Prostate gland (tissue), 2 donors: ENCODE measurements around the gene ANXA4. TPM values are rescaled to one million over a fixed set of nuclear protein-coding genes. Genes with fewer than 3 reads are reported as not detected.
"Not testable (repeated sequence)": the region's sequence is repeated elsewhere in the genome, so short reads cannot be mapped to it uniquely, and the experiment has no call there.

Source experiments
- DNase-seq: peaks from one replicate; pipeline ENCODE4 v3.0.0-alpha.2; 2019; ENCODE audit warnings: low spot score
- H3K27ac ChIP-seq, 2 donors: fragments of 200-600 bp; sonication (generic); 2 replicates each; pipeline ENCODE4 v1.5.1; 2017 to 2019
- H3K27me3 ChIP-seq: fragments of 200-600 bp; sonication (generic); replicated peaks from 2 replicates; pipeline ENCODE4 v1.5.1; 2019; ENCODE audit not compliant: insufficient read depth
- H3K36me3 ChIP-seq, 2 donors: fragments of 200-600 bp; sonication (generic); 1 replicate in 1 of 2; 2 replicates in 1 of 2; pipeline versions ENCODE4 v1.5.1 to v1.8.1; 2017 to 2019
- H3K4me1 ChIP-seq: fragments of 200-600 bp; sonication (generic); replicated peaks from 2 replicates; pipeline ENCODE4 v1.5.1; 2019
- H3K4me3 ChIP-seq, 2 donors: fragments of 200-600 bp; sonication (generic); 2 replicates each; pipeline ENCODE4 v1.5.1; 2017 to 2019
- H3K9me3 ChIP-seq: fragments of 200-600 bp; sonication (generic); 2 replicates; pipeline ENCODE4 v1.5.1; 2017
- CTCF ChIP-seq, 4 experiments: fragments of 200-600 bp in 2 of 4; fragments of 450-650 bp in 2 of 4; sonication (generic) in 2 of 4; IDR thresholded peaks; 1 replicate in 3 of 4; 2 replicates in 1 of 4; pipeline ENCODE4 v1.5.1; 2016 to 2019; ENCODE audit warnings: antibody characterized with exemption in 4 of 4, mild to moderate bottlenecking in 2 of 4, moderate library complexity in 2 of 4
- POLR2A ChIP-seq: fragments of 450-650 bp; IDR thresholded peaks from one replicate; pipeline ENCODE4 v1.6.1; 2016; ENCODE audit warnings: antibody characterized with exemption, mild to moderate bottlenecking
- POLR2AphosphoS5 ChIP-seq: sonication (generic); formaldehyde crosslinking; IDR thresholded peaks from one replicate; pipeline ENCODE4 v1.6.1; 2017; ENCODE audit warnings: antibody characterized with exemption
- WGBS: methylation state at CpG from one replicate; pipeline ENCODE4 v1.1.5; 2018; 5-methylcytosine and 5-hydroxymethylcytosine counted together
- intact Hi-C: fragments of 100-400 bp; cut with DNase I; formaldehyde crosslinking; loops from one replicate; pipeline ENCODE4 v1.14.2; 2022
- total RNA-seq, 2 donors: library from RNA; depleted of rRNA; stranded (reverse); fragments of >200 nt; gene quantifications; one replicate each; pipeline ENCODE4 v1.1.0, GENCODE V29; 2016

ANXA4 gene
- total RNA-seq, 2 donors from 2014 or later: 37.7 to 40.1 TPM

GRCh38 chr2:69735686-69736085 is 6.2 kb upstream of the ANXA4 start:
- no peak for DNase-seq
- intact Hi-C loops: no loop called here

DNA sequence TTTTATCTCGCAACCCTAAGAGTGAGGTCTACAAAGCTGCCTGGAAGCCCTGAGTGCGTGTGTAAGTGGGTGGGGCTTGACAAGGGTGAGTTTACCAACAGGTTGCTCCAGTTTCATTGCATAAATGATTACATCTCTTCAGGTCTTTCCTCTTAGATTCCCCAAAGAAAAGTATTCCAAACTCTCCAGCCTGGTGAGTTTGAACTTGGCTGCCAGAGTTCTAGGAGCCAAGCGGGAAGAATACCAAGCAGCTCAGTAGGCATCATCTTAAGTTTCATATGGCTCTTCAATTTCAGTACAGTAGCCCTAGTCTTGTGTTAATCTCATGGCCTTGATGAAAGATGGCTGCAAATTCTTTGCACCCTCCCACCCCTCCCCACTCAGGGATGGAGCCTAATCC is 3.8 kb upstream of the ANXA4 start:
- H3K4me3 ChIP-seq, DNase-seq, H3K27me3 ChIP-seq, H3K9me3 ChIP-seq, H3K4me1 ChIP-seq, H3K27ac ChIP-seq, H3K36me3 ChIP-seq, intact Hi-C loops: not testable (repeated sequence)
- WGBS: 48% methylated on average over 3 of the region's 3 CpGs
- peak; percentile 44 for TF ChIP-seq POLR2AphosphoS5

More at GRCh38 chr2:69735686-69736085, 6.2 kb upstream of the ANXA4 start:
- Histone ChIP-seq H3K9me3 (no peaks in the 10 kb centered on the region), H3K4me3 (no peak overlapping the region), H3K27me3 (no peaks in the 10 kb centered on the region), H3K4me1 (no peaks in the 10 kb centered on the region), H3K36me3 (no peaks in the 10 kb centered on the region), H3K27ac (no peak overlapping the region)
- WGBS: 90% methylated on average over 3 of the region's 3 CpGs
- TF ChIP-seq CTCF (IDR thresholded peaks at IDR 0.05) (no peak), POLR2AphosphoS5 (no peak), POLR2A (no peak)

DNA sequence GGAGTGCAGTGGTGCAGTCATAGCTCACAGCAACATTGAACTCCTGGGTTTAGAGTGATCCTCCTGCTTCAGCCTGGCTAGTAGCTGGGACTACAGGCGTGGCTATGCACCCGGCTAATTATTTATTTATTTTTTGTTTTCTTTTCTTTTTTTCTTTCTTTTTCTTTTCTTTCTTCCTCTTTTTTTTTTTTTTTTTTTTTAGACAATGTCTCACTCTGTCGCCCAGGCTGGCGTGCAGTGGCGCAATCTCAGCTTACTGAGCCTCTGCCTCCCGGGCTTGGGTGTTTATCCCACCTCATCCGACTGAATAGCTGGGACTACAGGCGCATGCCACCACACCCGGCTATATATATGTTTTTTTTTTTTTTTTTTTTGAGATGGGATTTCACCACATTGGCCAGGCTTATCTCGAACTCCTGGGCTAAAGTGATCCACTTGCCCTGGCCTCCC is 1.4 kb upstream of the ANXA4 start:
- peaks cover 6% of the 10 kb centered on the region for H3K4me1 ChIP-seq
- intact Hi-C loops: loop anchor here (5.0 kb wide), 1 partner anchor 57 kb away; no protein-coding TSS in a partner anchor
- H3K4me3 ChIP-seq: peak overlapping the region; percentile 73 to 90
- H3K36me3 ChIP-seq: no peaks in the 10 kb centered on the region
- no peak for DNase-seq
- 51% methylated on average over 10 of the region's 10 CpGs for WGBS
- H3K9me3 ChIP-seq: no peaks in the 10 kb centered on the region
- peak overlapping the region; percentile 94 to 98 for H3K27ac ChIP-seq
- H3K27me3 ChIP-seq: no peaks in the 10 kb centered on the region
- TF ChIP-seq POLR2A: no peak
- no peak for TF ChIP-seq POLR2AphosphoS5
- TF ChIP-seq CTCF (IDR thresholded peaks at IDR 0.05): no peak

DNA sequence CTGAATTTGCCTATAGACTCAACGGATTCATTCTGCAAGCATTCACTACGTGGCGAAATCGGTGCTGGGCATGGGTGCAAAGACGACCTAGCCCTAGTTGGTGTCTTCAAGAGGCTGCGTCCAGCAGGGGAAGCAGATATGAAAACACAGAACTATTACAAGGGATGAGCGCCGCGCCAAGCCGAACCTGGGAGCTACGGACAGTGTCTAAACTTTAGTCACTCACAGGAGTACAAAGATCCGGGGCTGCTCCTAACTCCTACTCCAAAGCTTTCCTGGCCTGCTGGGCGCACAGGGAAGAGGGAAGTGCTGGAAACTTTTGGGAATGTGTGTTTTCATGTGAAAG is 732 bp upstream of the ANXA4 start:
- TF ChIP-seq CTCF (IDR thresholded peaks at IDR 0.05): peak in 1 of 4 experiments; percentile 36
- TF ChIP-seq POLR2A: no peak
- no peak for TF ChIP-seq POLR2AphosphoS5
- Histone ChIP-seq H3K4me3 (peak overlapping the region; percentile 73 to 90), H3K9me3 (no peaks in the 10 kb centered on the region), H3K27me3 (no peaks in the 10 kb centered on the region), H3K36me3 (no peaks in the 10 kb centered on the region), H3K27ac (peak overlapping the region; percentile 94 to 98), H3K4me1 (peaks cover 6% of the 10 kb centered on the region)
- intact Hi-C loops: loop anchor here (5.0 kb wide), 1 partner anchor 56 kb away; no protein-coding TSS in a partner anchor
- DNase-seq: peak; percentile 72
- WGBS: 2% methylated on average over 13 of the region's 13 CpGs

- TF ChIP-seq POLR2A (no peak), POLR2AphosphoS5 (no peak), CTCF (IDR thresholded peaks at IDR 0.05) (no peak)
- Histone ChIP-seq H3K9me3 (no peaks in the 10 kb centered on the region), H3K36me3 (no peaks in the 10 kb centered on the region), H3K27me3 (no peaks in the 10 kb centered on the region), H3K4me1 (peaks cover 6% of the 10 kb centered on the region), H3K27ac (peak overlapping the region; percentile 94 to 98), H3K4me3 (peak overlapping the region; percentile 73 to 90)
- intact Hi-C loops: loop anchor here (5.0 kb wide), 1 partner anchor 55 kb away; no protein-coding TSS in a partner anchor
- 9% methylated on average over 22 of the region's 22 CpGs for WGBS
- DNase-seq: peak; percentile 21
Observed at GRCh38 chr2:69742322-69742952, 503 bp downstream of the ANXA4 start.
